ENCODE results near the gene GMIP. TPM values are rescaled to one million over a fixed set of nuclear protein-coding genes. Genes with fewer than 3 reads are reported as not detected.
"Not testable (repeated sequence)": the region's sequence is repeated elsewhere in the genome, so short reads cannot be mapped to it uniquely, and the experiment has no call there.

GMIP gene
- 10 to 100 TPM in 2 of 12 donors, 1 to 10 TPM in 9, not detected in 1; 1.8 to 14.7 (median 2.8) TPM for polyA plus RNA-seq (ENCODE audit: insufficient read length in 12 of 12)
- long read RNA-seq, donor 1 = 0 reads
- long read RNA-seq, donor 2 = 0 reads
- long read RNA-seq, donor 3 = 0 reads
- long read RNA-seq, donor 4 = 0 reads
- long read RNA-seq, donor 5 = 0 reads
- long read RNA-seq, donor 6 = 0 reads
- long read RNA-seq, donor 7 = 0 reads
- long read RNA-seq, donor 8 = 0 reads
- long read RNA-seq, donor 9 = 0 reads
- long read RNA-seq, donor 10 = 0 reads
- long read RNA-seq, donor 11 = 0 reads

GRCh38 chr19:19643158-19644053 is at the start of gene GMIP:
Gene GMIP (minus strand): TSS chr19:19643657. CDS start chr19:19643529, 128 bp downstream.
- DNase-seq = peak; percentile 70

GRCh38 chr19:19691683-19692082 is 48.2 kb upstream of the GMIP start:
- DNase-seq = no peak

- not testable (repeated sequence) for DNase-seq
These were observed 45.6 kb upstream of the GMIP start for GRCh38 chr19:19689023-19689422.

- no peak for DNase-seq
These were observed 43.6 kb upstream of the GMIP start for GRCh38 chr19:19687090-19687489.

DNA sequence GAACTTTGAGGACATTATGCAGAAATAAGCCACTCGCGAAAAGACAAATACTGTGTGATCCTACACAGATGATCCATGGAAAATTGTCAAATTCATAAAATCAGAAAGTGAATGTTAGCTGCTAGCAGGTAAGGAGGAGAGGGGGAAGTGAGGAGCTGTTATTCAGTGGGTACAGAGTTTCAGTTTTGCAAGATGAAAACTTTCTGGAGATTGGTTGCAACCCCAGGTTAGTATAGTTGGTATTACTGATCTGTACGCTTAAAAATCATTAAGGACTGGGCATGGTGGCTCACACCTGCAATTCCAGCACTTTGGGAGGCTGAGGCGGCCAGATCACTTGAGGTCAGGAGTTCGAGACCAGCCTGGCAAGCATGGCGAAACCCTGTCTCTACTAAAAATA is 43.1 kb upstream of the GMIP start:
- DNase-seq = no peak

DNA sequence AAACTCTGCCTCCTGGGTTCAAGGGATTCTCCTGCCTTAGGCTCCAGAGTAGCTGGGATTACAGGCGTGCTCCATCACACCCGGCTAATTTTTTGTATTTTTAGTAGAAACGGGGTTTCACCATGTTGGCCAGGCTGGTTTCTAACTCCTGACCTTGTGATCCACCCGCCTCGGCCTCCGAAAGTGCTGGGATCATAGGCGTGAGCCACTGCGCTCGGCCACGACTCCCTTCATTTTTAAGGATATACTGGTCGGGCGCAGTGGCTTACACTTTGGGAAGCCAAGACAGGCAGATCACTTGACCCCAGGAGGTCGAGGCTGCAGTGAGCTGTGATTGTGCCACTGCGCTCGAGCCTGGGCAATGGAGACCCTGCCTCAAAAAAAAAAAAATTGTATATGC is 42.7 kb upstream of the GMIP start:
- DNase-seq = not testable (repeated sequence)

DNA sequence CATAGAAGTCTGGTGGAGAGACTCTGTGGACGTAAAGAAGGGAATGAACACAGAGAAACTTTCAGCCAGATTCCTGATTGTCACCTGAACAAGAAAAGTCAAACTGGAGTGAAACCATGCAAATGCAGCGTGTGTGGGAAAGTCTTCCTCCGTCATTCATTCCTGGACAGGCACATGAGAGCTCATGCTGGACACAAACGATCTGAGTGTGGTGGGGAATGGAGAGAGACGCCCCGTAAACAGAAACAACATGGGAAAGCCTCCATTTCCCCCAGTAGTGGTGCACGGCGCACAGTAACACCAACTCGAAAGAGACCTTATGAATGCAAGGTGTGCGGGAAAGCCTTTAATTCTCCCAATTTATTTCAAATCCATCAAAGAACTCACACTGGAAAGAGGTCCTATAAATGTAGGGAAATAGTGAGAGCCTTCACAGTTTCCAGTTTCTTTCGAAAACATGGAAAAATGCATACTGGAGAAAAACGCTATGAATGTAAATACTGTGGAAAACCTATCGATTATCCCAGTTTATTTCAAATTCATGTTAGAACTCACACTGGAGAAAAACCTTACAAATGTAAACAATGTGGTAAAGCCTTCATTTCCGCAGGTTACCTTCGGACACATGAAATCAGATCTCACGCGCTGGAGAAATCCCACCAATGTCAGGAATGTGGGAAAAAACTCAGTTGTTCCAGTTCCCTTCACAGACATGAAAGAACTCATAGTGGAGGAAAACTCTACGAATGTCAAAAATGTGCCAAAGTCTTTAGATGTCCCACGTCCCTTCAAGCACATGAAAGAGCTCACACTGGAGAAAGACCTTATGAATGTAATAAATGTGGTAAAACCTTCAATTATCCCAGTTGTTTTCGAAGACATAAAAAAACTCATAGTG is 36.0 kb upstream of the GMIP start:
- DNase-seq = no peak

DNA sequence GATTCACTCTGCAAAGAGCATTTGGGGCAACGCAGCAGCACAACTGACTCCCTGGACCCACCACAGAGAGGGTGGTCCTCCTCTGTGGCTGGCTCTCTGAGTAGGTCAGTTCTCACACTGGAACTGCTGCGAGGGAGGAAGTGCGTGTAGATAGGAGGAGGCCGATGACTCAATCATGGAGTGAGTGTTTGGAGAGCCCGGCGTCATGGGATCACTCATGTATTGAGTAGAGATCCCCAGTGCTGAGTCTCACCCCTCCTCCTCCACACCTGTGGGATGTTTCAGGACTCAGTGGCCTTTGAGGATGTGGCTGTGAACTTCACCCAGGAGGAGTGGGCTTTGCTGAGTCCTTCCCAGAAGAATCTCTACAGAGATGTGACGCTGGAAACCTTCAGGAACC is 34.1 kb upstream of the GMIP start:
- no peak for DNase-seq

DNA sequence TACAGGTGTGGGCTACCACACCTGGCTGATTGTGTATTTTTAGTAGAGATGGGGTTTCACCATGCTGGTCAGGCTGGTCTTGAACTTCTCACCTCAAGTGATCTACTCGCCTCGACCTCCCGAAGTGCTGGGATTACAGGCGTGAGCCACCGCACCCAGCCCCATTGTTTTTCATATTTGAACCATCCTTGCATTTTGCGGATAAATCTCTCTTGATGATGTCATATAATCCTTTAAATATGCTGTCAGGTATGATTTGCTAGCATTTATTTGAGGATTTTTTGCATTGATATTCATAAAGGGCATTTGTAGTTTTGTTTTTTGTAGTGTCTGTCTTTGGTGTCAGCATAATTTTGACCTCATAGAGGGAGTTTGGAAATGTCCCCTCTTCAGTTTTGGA is 30.9 kb upstream of the GMIP start:
- no peak for DNase-seq

DNA sequence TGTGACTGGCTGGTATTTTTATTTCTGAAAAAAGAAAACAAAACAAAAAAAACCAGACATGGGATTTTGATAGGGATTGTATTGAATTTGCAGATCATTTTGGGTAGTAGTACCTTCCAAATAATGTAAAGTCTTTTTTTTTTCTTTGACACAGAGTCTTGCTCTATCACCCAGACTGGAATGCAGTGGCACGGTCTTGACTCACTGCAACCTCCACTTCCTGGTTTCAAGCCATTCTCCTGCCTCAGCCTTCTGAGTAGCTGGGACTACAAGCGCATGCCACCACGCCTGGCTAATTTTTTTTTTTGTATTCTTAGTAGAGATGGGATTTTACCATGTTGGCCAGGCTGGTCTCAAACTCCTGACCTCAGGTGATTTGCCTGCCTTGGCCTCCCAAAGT is 29.4 kb upstream of the GMIP start:
- DNase-seq = no peak

GRCh38 chr19:19670070-19670551 is 26.7 kb upstream of the GMIP start:
- no peak for DNase-seq

- peak; percentile 91 for DNase-seq
These were observed 25.0 kb upstream of the GMIP start, which contains the start of gene ZNF101 for GRCh38 chr19:19668230-19669012. Gene ZNF101 (plus strand): TSS chr19:19668839. CDS start chr19:19668964, 125 bp downstream.

GRCh38 chr19:19665420-19665948 is 22.0 kb upstream of the GMIP start:
- not testable (repeated sequence) for DNase-seq

DNA sequence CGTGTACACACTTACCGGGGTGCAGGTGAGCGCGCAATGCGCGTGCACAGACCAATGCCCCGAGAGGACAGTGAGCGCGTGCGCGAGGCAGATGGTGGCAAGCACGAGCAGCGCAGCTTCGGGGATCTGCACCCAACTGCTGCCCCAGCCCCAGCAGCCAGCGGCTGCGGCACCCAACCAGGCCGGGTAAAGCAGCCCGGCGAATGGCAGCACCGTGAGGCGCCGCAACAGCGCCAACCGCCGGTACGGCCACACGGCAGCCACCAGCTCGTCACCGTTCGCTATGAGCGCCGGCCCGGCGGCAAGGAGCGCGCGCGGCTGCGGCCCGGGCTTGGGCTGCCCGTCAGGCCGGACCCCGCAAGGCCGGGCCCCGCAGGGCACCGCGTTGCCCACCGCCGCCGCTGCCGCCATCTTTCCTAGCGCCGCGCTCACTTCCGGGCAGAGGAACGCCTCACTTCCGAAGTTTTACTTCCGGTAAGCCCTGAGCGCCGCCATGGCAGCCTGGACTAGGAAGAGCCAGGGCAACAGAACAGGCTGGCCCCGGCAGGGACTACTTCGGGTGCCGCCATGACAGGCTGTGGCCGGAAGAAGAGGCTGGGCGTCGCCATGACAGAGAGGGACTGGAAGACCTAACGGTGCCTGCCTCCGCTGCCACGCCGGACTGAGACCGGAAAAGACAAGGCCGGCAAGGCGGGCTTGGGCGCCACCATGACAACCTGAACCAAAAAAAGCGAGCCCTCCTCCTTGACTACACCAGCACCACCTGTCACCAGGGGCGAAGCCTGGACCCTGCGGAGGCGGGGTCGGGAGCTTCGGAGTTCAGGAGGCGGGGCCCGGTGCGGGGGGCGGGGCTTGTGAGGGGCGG is 20.0 kb upstream of the GMIP start, which contains the start of gene ATP13A1:
Gene ATP13A1, minus strand, starts transcription at position 421 of the 865 bp plus-strand sequence. Its CDS starts 10 bp downstream, at position 411.
- peak; percentile 96 for DNase-seq

DNA sequence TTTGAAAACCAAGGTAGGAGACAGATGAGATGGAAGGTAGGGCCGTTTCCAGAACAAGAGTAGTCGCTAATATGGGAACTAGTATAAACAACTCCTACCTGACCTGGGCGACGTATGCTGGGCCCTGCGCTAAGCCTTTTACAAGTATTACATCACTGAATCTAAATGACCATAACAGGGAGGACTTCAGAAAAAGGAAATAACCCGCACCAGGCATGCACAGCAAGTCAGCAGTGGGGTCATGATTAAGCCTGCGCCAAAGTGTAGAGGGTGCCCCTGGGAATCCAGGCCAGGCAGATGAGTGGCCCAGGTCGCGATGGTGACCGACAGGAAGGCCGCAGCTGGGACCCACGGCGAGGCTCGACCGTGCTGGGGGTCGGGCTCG is 19.4 kb upstream of the GMIP start:
- no peak for DNase-seq

DNA sequence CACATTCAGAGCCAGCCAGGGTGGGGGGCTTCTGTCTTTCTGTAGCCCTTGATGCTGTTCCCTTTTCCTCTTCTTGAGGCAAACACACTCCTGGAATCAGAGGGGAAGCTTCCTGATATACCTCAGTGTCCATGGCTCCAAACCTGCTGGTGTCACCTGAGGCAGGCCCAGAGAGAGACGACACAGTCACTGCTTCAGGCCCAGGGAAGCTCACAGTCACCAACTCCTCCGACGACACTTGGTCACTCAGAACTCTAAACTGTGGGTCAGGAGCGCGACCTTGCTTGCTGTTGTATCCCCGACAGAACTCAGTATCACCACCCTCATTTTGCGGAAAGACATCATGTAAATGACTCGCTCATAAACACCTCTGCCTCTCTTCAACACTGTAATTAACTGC is 18.9 kb upstream of the GMIP start:
- DNase-seq = no peak

GRCh38 chr19:19661675-19662251 is 18.3 kb upstream of the GMIP start:
- DNase-seq = no peak

DNA sequence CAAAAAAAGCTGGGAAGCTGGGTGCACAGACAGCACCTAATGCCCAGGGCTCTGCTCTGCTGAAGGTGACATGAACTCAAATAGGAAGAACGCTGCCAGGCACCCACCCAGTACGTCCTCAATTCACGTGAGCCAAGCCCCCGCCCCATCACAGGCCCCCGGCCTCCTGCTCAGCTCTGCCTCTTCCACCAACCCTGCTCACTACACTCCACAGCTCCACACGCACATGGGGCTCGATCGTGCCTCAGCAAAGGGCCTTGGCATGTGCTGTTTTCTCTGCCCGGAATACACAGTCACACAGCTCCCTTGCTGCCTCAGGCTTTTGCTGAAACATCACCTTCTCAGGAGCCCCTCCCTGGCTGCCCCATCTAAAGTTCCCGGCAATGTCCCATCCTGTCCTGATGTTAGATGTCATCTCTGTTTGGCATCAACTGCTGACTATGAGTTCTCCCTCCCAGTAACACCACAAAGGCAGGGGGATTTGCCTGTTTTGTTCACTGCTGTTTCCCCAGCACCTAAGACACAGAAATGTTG is 17.8 kb upstream of the GMIP start:
- no peak for DNase-seq
